DMS153 (cell line): ENCODE data around the gene SLC5A2.
"Not testable (repeated sequence)": the region's sequence is repeated elsewhere in the genome, so short reads cannot be mapped to it uniquely, and the experiment has no call there.

Experiments
- DNase-seq: peaks from one replicate; lab custom pipeline; 2025; lab: John Stamatoyannopoulos, UW

The SLC5A2 gene

DNA sequence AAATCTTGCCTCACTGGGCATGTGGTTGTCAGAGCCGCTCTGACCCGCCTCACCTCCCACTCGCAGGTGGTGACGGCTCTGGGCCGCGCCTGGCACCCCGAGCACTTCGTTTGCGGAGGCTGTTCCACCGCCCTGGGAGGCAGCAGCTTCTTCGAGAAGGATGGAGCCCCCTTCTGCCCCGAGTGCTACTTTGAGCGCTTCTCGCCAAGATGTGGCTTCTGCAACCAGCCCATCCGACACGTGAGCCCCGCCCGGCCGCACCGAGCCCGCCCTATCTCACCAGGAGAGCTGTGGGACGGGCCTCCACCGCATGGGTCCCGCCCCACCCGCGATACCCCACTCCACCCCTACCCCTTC, 7.0 kb upstream of the SLC5A2 start:
- no peak for DNase-seq

DNA sequence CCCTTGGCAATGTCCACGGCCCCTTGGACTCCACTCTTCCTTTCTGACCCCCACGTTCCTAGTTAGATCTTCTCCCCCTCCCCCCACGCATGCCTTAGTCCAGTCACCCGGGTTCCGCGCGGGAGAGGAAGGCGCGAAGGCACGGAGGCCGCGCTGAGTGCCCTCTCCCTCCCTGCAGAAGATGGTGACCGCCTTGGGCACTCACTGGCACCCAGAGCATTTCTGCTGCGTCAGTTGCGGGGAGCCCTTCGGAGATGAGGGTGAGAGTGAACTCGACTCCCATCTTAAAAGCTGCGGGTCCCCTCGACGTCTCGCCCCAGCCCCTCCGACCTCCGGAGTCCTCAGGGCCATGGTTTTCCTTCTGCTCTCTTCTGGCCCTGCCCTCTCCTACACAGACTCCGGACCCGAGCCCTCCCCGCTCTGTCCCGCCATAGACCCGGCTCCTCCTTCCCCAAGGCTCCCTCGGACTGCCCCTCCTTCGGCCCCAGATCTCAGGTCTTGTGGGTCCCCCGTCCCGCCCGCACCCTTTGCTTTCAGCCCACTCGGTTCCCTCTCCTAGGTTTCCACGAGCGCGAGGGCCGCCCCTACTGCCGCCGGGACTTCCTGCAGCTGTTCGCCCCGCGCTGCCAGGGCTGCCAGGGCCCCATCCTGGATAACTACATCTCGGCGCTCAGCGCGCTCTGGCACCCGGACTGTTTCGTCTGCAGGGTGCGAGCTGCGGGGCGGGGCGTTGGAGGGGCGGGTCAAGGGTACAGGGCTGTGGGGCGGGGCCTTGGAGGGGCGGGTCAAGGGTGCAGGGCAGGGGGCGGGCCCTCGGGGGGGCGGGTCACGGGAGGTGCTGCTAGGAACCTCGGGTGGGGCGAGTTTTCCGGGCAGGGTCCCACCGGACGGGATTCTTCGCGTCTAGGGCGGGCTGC, 6.4 kb upstream of the SLC5A2 start:
- no peak for DNase-seq

DNA sequence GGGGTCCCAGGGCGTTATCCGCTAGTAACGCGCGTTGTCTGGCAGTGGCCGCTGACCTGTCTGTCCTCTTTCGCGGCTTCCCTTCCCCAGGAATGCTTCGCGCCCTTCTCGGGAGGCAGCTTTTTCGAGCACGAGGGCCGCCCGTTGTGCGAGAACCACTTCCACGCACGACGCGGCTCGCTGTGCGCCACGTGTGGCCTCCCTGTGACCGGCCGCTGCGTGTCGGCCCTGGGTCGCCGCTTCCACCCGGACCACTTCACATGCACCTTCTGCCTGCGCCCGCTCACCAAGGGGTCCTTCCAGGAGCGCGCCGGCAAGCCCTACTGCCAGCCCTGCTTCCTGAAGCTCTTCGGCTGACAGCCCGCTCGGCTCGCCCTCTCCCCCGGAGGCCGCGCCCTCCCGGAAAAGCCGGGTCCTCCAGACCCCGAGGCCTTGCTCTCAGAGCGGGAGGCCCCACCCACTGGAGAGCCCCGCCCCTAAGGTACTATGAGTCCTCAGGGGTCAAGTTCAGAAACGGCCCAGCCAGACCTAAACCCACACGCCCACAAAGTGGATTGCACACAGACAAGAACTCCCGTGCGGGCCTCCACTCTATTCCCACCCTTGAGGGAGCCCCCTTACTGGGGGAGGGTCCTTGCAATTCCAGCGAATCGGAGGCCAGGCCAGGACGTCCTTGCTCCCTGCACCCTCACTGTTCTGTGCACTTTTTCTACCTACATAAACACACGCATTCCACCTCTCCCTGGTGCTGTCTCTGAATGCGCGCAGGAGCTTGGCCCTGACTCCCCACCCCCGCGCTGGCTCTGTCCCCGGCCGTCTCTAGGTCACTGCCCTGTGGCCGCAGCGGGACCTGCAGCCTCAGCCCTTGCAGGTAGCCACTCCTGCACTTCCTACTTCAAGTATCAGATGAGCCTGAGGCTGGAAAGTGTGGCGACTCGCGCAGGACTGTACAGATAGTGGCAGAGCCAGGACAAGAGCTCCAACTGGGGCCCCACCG, 5.4 kb upstream of the SLC5A2 start:
- DNase-seq, result no peak

DNA sequence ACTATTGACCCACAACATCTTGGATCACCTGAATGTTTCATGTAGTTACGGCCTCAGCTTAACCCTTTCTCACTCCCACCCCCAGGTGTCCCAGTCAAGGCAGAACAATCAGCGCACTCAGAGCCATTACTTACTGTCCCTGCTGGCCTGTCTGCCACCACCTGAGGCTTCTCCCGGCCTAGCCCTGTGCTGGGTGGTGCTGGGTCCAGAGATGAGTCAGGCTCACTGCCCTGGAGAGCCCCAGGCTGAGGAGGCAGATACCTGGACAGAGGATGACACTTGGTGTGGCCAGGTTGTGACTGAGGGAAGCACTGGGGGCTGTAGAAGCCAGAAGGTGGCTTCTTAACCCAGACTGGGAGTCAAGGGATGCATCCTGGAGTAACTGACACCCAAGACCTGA, 4.0 kb upstream of the SLC5A2 start:
- no peak for DNase-seq

DNA sequence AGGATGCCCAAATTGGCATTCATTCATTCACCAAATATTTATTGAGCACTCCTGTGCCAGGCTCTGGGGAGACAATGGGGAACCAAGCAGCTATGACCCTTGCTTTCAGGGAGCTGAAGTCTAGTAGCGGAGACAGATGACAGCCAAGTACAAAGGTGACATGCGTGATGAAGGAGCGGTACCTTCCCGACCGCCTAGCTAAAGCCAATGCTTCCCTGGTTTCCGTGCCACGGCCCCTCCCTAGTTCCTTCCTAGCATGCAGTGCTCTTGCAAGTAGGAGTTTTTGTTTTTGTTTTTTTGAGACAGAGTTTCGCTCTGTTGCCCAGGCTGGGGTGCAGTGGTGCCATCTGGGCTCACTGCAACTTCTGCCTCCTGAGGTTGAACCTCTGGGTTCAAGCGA, 3.2 kb upstream of the SLC5A2 start:
- no peak for DNase-seq

DNA sequence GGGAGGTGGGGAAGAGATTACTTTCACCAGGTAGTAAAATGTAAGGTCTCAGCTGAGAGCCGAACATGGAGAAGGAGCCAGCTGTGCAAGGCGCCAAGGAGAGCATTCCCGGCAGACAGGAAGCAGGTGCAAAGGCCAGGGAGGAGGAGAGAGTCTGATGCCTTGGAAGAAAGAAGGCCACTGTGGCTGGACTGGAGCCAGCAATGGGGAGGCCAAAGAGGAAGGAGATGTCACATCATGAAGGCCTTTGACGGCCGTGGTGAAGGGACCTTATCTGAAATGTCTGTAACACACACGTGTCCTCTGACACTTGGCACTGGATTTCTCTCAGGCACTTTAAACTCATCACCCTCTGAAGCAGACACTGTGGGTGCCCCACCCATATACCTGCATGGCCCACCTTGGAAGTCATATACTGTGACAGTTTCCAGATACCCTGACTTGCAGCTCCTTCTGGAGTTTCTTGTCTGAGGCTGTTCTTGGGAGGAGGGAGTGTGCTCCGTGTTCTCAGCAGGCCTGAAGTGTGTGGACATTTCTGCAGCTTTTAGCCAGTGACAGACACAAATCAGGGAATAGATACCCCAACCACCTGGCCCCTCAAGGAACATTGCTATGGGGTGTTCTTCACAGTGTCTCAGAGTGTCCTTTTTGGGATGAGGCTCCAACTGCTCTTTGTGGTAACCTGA, 1.9 kb upstream of the SLC5A2 start:
- no peak for DNase-seq

DNA sequence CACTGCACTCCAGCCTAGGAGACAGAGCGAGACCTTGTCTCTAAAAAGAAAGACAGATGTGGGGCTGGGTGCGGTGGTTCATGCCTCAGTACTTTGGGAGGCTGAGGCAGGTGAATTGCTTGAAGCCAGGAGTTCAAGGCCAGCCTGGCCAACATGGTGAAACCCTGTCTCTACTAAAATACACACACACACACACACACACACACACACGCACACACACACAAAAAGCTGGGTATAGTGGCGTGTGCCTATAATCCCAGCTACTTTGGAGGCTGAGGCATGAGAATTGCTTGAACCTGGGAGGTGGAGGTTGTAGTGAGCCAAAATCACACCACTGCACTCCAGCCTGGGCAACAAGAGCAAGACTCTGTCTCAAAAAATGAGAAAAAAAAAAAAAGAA, 1.1 kb downstream of the SLC5A2 start:
- DNase-seq, result not testable (repeated sequence)

DNA sequence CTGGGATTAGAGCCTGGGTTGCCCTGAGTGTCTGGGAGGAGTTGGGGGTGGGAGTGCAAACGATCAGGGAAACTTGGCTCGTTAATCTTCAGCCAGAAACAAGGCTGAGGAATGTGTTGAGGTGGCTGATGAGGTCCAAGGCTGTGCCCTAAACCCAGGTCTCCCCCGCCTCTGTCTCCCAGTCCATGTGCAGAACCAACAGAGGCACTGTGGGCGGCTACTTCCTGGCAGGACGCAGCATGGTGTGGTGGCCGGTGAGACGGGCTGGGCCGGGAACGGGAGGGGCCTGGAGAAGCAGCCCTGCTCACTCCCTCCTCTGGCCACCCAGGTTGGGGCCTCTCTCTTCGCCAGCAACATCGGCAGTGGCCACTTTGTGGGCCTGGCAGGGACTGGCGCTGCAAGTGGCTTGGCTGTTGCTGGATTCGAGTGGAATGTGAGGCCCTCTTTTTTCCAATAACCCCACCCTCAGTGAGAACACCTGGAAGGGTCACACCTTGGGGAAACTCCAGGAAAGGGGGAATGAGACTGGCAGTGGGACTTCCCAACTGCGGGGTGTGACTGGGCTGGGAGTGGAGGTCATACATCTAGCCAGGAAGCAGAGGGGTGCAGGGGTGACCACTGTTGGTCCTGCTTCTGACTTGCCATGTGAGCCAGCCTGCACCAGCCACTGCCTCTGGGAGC, 1.7 kb downstream of the SLC5A2 start:
- DNase-seq, result no peak

DNA sequence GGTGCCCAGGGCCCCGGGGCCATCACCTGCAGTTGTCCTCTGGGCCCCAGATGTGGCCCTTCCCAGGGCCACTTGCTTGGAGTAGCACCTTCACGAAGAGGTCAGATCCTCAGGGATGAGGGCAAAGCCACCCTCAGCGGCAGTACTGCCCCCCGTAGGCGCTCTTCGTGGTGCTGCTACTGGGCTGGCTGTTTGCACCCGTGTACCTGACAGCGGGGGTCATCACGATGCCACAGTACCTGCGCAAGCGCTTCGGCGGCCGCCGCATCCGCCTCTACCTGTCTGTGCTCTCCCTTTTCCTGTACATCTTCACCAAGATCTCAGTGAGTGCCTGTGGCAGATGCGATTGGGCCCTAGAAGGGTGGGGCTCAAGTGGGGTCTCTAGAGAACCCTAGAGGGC, 2.6 kb downstream of the SLC5A2 start:
- no peak for DNase-seq

DNA sequence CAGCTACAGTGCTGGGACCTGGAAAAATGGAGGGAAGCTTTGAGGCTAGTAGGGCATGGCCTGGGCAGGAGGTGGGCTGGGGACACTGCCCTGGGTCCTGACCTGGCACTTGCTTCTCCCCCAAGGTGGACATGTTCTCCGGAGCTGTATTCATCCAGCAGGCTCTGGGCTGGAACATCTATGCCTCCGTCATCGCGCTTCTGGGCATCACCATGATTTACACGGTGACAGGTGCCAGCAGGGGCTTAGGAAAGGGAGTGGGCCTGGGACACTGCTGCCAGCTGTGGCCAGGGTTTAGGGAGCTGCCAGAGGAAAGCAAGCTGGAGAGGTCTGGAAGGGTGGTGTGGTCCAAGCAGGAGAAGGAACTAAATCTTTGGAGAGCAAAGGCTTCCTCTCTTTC, 3.1 kb downstream of the SLC5A2 start:
- DNase-seq, result no peak

DNA sequence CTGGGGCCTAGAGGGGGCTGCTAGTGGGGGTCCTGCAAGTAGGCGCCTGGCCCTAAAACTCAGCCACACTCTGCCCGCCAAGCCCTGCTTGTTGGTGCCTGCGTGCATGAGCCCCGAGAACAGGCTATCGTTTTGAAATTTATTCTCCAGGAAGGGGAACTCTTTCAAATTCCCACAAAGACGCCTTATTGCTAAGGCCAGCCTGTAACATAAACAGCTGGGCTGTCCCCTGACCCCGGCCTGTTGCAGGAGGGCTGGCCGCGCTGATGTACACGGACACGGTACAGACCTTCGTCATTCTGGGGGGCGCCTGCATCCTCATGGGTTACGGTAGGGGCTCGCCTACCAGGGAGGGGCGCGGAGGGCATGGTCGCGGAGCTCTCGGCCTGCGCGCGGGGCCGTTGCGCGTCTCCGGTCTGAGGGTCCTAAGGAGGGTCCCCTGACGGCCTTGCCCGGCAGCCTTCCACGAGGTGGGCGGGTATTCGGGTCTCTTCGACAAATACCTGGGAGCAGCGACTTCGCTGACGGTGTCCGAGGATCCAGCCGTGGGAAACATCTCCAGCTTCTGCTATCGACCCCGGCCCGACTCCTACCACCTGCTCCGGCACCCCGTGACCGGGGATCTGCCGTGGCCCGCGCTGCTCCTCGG, 4.3 kb downstream of the SLC5A2 start:
- DNase-seq, result no peak

DNA sequence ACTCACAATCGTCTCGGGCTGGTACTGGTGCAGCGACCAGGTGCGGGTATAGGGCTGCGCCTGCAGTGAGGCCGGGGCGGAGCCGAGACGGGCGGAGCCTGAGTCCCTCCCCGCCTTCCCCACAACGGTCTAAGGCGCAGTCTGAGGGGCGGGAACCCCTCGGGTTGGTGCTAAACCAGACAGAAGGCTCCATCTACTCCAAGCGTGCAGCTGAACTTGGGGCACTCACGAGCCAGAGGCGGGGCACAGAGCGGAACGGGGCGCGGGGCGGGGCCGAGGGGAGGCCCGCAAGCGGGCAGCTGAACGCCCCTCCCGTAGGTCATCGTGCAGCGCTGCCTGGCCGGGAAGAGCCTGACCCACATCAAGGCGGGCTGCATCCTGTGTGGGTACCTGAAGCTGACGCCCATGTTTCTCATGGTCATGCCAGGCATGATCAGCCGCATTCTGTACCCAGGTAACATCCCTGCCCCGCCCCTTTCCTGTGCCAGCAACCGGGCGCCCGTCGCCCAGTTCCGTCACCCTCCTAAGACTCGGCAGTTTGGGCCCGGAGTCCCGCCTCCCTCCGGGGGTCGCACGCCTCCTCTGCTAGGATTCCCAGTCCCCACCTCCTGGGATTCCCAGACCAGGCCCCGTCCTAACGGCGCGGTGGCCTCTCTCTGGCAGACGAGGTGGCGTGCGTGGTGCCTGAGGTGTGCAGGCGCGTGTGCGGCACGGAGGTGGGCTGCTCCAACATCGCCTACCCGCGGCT, 5.0 kb downstream of the SLC5A2 start:
- DNase-seq, result peak; percentile 59

DNA sequence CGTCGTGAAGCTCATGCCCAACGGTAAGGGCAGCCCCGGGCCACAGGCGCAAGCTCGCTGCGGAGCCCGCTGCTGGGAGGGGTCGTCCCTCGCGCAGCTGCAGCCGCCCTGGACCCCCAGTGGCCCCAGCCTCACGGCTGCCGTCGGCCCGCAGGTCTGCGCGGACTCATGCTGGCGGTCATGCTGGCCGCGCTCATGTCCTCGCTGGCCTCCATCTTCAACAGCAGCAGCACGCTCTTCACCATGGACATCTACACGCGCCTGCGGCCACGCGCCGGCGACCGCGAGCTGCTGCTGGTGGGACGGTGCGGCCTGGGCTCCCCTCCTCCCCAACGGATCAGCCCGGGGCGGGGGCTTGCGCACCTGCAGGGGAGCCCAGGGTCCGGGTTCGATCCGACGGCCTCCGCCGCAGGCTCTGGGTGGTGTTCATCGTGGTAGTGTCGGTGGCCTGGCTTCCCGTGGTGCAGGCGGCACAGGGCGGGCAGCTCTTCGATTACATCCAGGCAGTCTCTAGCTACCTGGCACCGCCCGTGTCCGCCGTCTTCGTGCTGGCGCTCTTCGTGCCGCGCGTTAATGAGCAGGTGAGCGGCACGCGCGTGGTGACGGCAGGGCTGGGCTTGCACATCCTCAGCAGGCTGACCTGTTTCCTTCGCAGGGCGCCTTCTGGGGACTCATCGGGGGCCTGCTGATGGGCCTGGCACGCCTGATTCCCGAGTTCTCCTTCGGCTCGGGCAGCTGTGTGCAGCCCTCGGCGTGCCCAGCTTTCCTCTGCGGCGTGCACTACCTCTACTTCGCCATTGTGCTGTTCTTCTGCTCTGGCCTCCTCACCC, 5.8 kb downstream of the SLC5A2 start:
- no peak for DNase-seq

DNA sequence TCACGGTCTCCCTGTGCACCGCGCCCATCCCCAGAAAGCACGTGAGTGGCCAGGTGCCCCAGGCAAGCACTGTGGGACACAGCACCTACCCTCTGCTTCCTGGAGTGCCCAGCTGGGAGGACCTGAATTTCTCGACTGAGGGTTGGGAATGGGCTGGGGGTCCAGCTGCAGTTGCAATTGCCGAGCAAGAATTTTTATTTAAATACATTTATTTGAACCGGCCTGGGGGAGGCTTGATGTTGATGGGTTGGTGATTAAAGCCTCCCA, 6.3 kb downstream of the SLC5A2 start:
- DNase-seq, result no peak

DNA sequence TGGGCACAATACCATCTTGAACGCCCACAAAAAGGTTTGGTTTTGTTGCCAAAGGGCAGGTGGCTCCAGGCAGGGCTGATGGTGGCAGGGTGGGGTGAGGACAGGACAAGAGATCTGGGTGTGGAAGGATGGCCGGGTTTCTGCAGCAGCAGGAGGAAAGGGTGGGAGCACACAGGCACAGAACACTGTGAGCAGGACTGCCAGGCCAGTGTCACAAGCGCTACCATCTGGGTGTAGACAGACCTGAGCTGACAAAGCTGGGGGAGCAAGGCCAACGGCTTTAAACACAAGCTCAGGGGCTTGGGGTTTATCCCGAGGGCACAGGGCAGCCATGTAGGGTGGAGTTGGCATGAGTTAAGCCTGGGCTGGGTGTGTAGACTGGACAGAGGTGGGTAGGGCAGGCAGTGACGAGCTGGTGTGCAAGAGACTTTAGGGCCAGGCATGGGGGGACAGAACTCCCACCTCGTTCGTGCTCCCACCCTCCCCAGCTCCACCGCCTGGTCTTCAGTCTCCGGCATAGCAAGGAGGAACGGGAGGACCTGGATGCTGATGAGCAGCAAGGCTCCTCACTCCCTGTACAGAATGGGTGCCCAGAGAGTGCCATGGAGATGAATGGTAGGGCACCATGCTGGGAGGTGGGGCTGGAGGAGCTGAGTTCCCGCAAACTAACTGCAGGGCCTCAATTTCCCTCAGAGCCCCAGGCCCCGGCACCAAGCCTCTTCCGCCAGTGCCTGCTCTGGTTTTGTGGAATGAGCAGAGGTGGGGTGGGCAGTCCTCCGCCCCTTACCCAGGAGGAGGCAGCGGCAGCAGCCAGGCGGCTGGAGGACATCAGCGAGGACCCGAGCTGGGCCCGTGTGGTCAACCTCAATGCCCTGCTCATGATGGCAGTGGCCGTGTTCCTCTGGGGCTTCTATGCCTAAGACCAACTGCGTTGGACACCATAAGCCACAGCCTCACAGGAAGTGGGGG, 7.0 kb downstream of the SLC5A2 start:
- no peak for DNase-seq

DNA sequence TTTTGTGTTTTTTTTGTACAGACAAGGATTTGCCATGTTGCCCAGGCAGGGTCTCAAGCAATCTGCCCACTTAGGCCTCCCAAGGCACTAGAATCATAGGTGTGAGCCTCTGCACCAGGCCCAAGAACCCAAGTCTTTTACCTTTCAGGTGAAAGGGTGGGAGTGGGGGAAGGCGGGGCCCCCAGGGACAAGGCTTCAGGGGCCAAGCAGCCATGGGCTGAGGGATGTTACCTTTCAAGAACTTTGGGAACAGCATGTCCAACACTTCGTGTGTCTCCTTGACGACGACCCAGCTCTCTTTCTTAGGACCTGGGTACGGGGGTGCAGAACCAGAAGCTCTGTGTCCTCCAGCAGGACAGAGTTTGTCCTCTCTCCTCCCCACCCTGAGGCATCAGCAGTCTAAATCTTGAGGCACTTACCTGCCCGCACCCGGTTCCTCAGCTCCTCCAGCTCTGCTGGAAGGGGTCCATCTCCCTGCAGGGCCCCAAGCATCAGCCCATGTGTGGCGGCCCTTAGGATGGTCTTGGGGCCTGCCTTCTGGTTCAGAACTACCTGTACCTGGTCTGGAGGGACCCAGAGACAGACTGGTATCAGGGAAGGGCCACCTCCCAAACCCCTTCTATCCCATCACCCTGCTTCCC, 9.0 kb downstream of the SLC5A2 start:
- no peak for DNase-seq

DNA sequence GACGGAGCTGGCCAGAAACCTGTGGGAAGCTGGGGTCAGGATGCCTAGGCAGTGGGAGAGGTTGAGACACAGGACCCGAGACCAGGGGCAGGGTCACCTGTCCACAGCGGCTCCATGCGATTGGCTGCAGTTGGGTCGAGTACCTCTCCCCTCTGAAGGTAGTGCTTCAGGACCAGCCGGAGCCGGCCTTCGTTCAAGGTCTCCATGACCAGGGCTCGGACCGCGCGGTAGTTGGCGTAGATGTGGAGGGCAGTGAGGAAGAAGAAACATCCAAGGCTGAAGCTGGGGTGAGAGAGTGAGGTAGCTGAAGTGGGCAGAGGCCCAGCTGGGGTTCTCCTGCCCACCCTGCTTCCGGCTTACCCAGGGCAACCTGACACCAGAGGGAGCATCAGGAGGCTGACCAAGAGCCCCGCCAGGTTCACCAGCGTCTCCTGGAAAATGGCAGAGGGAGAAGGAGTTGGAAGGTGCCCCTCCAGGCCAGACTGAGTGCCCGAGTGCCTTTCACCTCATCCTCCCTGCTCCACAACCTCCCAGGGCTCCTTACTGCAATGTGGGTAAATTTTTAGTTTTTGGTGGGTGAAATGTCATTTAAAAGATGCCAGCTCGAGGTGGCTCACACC, 10.7 kb downstream of the SLC5A2 start:
- no peak for DNase-seq

DNA sequence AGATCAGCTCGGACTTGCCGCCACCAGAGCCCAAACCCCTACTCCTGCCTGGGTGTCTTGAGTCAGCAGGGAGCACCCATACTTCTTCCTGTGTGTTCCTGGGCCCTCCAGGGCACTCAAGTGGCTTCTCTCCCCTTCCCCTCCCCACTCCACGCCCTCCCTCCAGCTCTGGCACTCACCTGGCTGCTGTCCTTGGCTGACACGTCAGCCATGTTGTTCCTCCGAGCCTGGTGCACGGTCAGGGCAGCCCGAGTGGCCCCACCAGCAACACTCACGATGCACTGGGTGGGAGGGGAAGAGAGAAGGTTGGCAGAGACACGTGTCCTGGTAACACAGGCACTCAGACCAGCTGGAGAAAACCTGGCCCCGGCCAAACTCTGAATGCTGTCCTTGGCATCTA, 13.7 kb downstream of the SLC5A2 start:
- DNase-seq, result no peak
